Stimulated activated CD4-positive, alpha-beta T cell treated with anti-CD3 and anti-CD28 coated beads, Interleukin-1b, Interleukin-23, amount 100 ng/mL, for 4 hours (primary cell): Measurements from ENCODE around the gene WIPF1.

Experiments
- DNase-seq, 2 donors: peaks; one replicate each; pipeline ENCODE4 v3.0.0-alpha.2; 2020; ENCODE audit warnings: low read depth in 2 of 2

Gene WIPF1

GRCh38 chr2:174595891-174596397, 1.7 kb downstream of the WIPF1 start:
- DNase-seq: no peak

GRCh38 chr2:174595116-174595809, 2.3 kb downstream of the WIPF1 start:
- no peak for DNase-seq

GRCh38 chr2:174594456-174594855, 3.1 kb downstream of the WIPF1 start:
- no peak for DNase-seq

- DNase-seq: peak in 1 of 2 donors; percentile 34
Observed at GRCh38 chr2:174593574-174594203, 3.9 kb downstream of the WIPF1 start.

GRCh38 chr2:174593041-174593440, 4.6 kb downstream of the WIPF1 start:
- no peak for DNase-seq

GRCh38 chr2:174591740-174592139, 5.9 kb downstream of the WIPF1 start:
- no peak for DNase-seq

GRCh38 chr2:174590928-174591648, 6.5 kb downstream of the WIPF1 start:
- no peak for DNase-seq

GRCh38 chr2:174590346-174590745, 7.3 kb downstream of the WIPF1 start:
- DNase-seq: no peak

- no peak for DNase-seq
Observed at GRCh38 chr2:174589334-174589733, 8.3 kb downstream of the WIPF1 start.

- DNase-seq: no peak
Observed at GRCh38 chr2:174588463-174588862, 9.1 kb downstream of the WIPF1 start.

GRCh38 chr2:174587579-174587978, 10.0 kb downstream of the WIPF1 start:
- DNase-seq: no peak

GRCh38 chr2:174586418-174587295, 10.9 kb downstream of the WIPF1 start:
- no peak for DNase-seq

- DNase-seq: no peak
Observed at GRCh38 chr2:174585657-174586252, 11.8 kb downstream of the WIPF1 start.

GRCh38 chr2:174585146-174585545, 12.5 kb downstream of the WIPF1 start:
- no peak for DNase-seq

- no peak for DNase-seq
Observed at GRCh38 chr2:174581491-174581890, 16.1 kb downstream of the WIPF1 start.

GRCh38 chr2:174580951-174581350, 16.7 kb downstream of the WIPF1 start:
- DNase-seq: no peak

GRCh38 chr2:174577967-174578589, 19.5 kb downstream of the WIPF1 start:
- DNase-seq: peak in 1 of 2 donors; percentile 39

- DNase-seq: no peak
Observed at GRCh38 chr2:174575124-174575776, 22.4 kb downstream of the WIPF1 start.

GRCh38 chr2:174574657-174575056, 22.9 kb downstream of the WIPF1 start:
- DNase-seq: no peak

- DNase-seq: no peak
Observed at GRCh38 chr2:174573621-174574081, 24.0 kb downstream of the WIPF1 start.
